WTC11 (cell line): ENCODE data around the gene UNC79. TPM values are rescaled to one million over a fixed set of nuclear protein-coding genes. Genes with fewer than 3 reads are reported as not detected.

ENCODE experiments used
- ATAC-seq: fragments of 200-7000 bp; cut with Tn5 transposase; 2 replicates; pipeline ENCODE4 v1.10.0; 2021; ENCODE audit warnings: mild to moderate bottlenecking, moderate library complexity
- CTCF ChIA-PET: fragments of 300-600 bp; sonication (Branson Sonifier 250); formaldehyde crosslinking; loops from one replicate; lab custom pipeline; 2021; ENCODE audit warnings: antibody characterized with exemption; lab: Charles Lee
- POLR2A ChIA-PET: fragments of 350-600 bp; sonication (Branson Sonifier 250); formaldehyde crosslinking; loops from one replicate; lab custom pipeline; 2021; ENCODE audit warnings: antibody characterized with exemption; lab: Charles Lee
- DNase-seq: peaks from one replicate; pipeline ENCODE4 v3.0.0; 2021; ENCODE audit warnings: low spot score
- H3K27ac Mint-ChIP-seq: 2 replicates; pipeline ENCODE4 v1.8.0; 2021; ENCODE audit warnings: mixed read lengths
- H3K27me3 Mint-ChIP-seq: 2 replicates; pipeline ENCODE4 v1.8.0; 2021; ENCODE audit warnings: low read depth, mild to moderate bottlenecking, moderate library complexity, mixed read lengths
- H3K36me3 Mint-ChIP-seq: 2 replicates; pipeline ENCODE4 v1.8.0; 2021; ENCODE audit warnings: mixed read lengths
- H3K4me1 Mint-ChIP-seq: 2 replicates; pipeline ENCODE4 v1.8.0; 2022; ENCODE audit warnings: mixed read lengths
- H3K4me3 Mint-ChIP-seq: 2 replicates; pipeline ENCODE4 v1.8.0; 2021; ENCODE audit warnings: mild to moderate bottlenecking, moderate library complexity, mixed read lengths
- H3K9me3 Mint-ChIP-seq: 2 replicates; pipeline ENCODE4 v1.8.0; 2021; ENCODE audit warnings: mixed read lengths
- ATF1 ChIP-seq: sonication (generic); formaldehyde crosslinking; IDR thresholded peaks from 2 replicates; pipeline ENCODE4 v1.8.1; 2023; ENCODE audit warnings: mild to moderate bottlenecking, moderate library complexity, missing genetic modification reagents
- ATF3 ChIP-seq: sonication (generic); formaldehyde crosslinking; conservative IDR thresholded peaks from 2 replicates; pipeline ENCODE4 v1.8.1; 2022; ENCODE audit warnings: mild to moderate bottlenecking, missing genetic modification reagents
- CREB1 ChIP-seq: sonication (generic); formaldehyde crosslinking; IDR thresholded peaks from 2 replicates; pipeline ENCODE4 v1.8.0; 2023; ENCODE audit warnings: mild to moderate bottlenecking, missing genetic modification reagents
- CTCF ChIP-seq: fragments of 200-600 bp; IDR thresholded peaks from 2 replicates; pipeline ENCODE4 v1.8.0; 2022; ENCODE audit warnings: antibody characterized with exemption
- EMX1 ChIP-seq: fragments of 250-450 bp; sonication (Bioruptor Pico); IDR thresholded peaks from 2 replicates; pipeline ENCODE4 v1.8.0; 2021; ENCODE audit warnings: mild to moderate bottlenecking
- HMGA2 ChIP-seq: fragments of 250-450 bp; sonication (Bioruptor Pico); IDR thresholded peaks from 2 replicates; pipeline ENCODE4 v1.4.0; 2021; ENCODE audit warnings: mild to moderate bottlenecking, moderate library complexity
- JAZF1 ChIP-seq: fragments of 250-450 bp; sonication (Bioruptor Pico); IDR thresholded peaks from 2 replicates; pipeline ENCODE4 v1.9.0; 2021; ENCODE audit warnings: moderate library complexity, mild to moderate bottlenecking, inconsistent platforms
- MXD4 ChIP-seq: fragments of 250-450 bp; sonication (Bioruptor Pico); IDR thresholded peaks from 2 replicates; pipeline ENCODE4 v1.8.0; 2021; ENCODE audit warnings: mild to moderate bottlenecking, moderate library complexity, borderline replicate concordance
- PRRX2 ChIP-seq: fragments of 250-450 bp; sonication (Bioruptor Pico); IDR thresholded peaks from 2 replicates; pipeline ENCODE4 v1.8.0; 2021; ENCODE audit warnings: mild to moderate bottlenecking
- TCF7 ChIP-seq: sonication (generic); formaldehyde crosslinking; IDR thresholded peaks from 2 replicates; pipeline ENCODE4 v1.8.0; 2022; ENCODE audit warnings: mild to moderate bottlenecking, low read depth, missing genetic modification reagents, moderate library complexity
- USF1 ChIP-seq: sonication (generic); formaldehyde crosslinking; IDR thresholded peaks from 2 replicates; pipeline ENCODE4 v1.8.0; 2022; ENCODE audit warnings: mild to moderate bottlenecking, missing genetic modification reagents
- USF2 ChIP-seq: sonication (generic); formaldehyde crosslinking; IDR thresholded peaks from 2 replicates; pipeline ENCODE4 v1.8.1; 2023; ENCODE audit warnings: mild to moderate bottlenecking, missing genetic modification reagents, moderate library complexity
- ZNF232 ChIP-seq: sonication (generic); formaldehyde crosslinking; IDR thresholded peaks from 2 replicates; pipeline ENCODE4 v1.8.0; 2022; ENCODE audit warnings: mild to moderate bottlenecking, missing genetic modification reagents
- ZNF396 ChIP-seq: fragments of 250-450 bp; sonication (Bioruptor Pico); IDR thresholded peaks from 2 replicates; pipeline ENCODE4 v1.8.0; 2021; ENCODE audit warnings: mild to moderate bottlenecking, moderate library complexity, borderline replicate concordance
- ZNF423 ChIP-seq: fragments of 250-450 bp; sonication (Bioruptor Pico); IDR thresholded peaks from 2 replicates; pipeline ENCODE4 v2.1.2; 2022; ENCODE audit warnings: mild to moderate bottlenecking, moderate library complexity
- ZNF512 ChIP-seq: sonication (generic); formaldehyde crosslinking; IDR thresholded peaks from 2 replicates; pipeline ENCODE4 v1.8.1; 2022; ENCODE audit warnings: missing genetic modification reagents, borderline replicate concordance
- ZNF671 ChIP-seq: fragments of 250-450 bp; sonication (Bioruptor Pico); IDR thresholded peaks from 2 replicates; pipeline ENCODE4 v1.8.0; 2021; ENCODE audit warnings: mild to moderate bottlenecking
- total RNA-seq: library from RNA; stranded (reverse); gene quantifications from 3 replicates; pipeline ENCODE4 v1.2.3, GENCODE V29; 2021
- TF ChIP-seq, protein P1 (sequence below): sonication (generic); formaldehyde crosslinking; IDR thresholded peaks from 2 replicates; pipeline ENCODE4 v1.8.0; 2022; ENCODE audit warnings: mild to moderate bottlenecking, missing genetic modification reagents
- TF ChIP-seq, protein P2 (sequence below): fragments of 250-450 bp; sonication (Bioruptor Pico); conservative IDR thresholded peaks from 2 replicates; pipeline ENCODE4 v1.9.0; 2021; ENCODE audit warnings: mild to moderate bottlenecking
- TF ChIP-seq, protein P3 (sequence below): fragments of 250-450 bp; sonication (Bioruptor Pico); IDR thresholded peaks from 2 replicates; pipeline ENCODE4 v1.8.0; 2021; ENCODE audit warnings: mild to moderate bottlenecking
- TF ChIP-seq, protein P4 (sequence below): fragments of 250-450 bp; sonication (Bioruptor Pico); IDR thresholded peaks from 2 replicates; pipeline ENCODE4 v1.9.0; 2021; ENCODE audit warnings: moderate library complexity, mild to moderate bottlenecking, inconsistent platforms, borderline replicate concordance

UNC79 gene
- total RNA-seq, 1 experiment from 2014 or later = 2.1 TPM

- Mint-ChIP-seq H3K9me3 (no peaks in the 10 kb centered on the region), H3K27ac (no peak overlapping the region), H3K36me3 (no peaks in the 10 kb centered on the region; the same call in 1 of the 2 replicates), H3K4me1 (peaks cover 15% of the 10 kb centered on the region), H3K27me3 (no peaks in the 10 kb centered on the region; the same call in 1 of the 2 replicates), H3K4me3 (no peak overlapping the region)
- TF ChIP-seq JAZF1 (CRISPR knock-in tag) (no peak), USF1 (no peak), ATF3 (CRISPR knock-in tag) (no peak), ZNF396 (CRISPR knock-in tag) (no peak), TCF7 (CRISPR knock-in tag) (no peak), ZNF512 (CRISPR knock-in tag) (no peak), HMGA2 (CRISPR knock-in tag) (no peak), PRRX2 (CRISPR knock-in tag) (no peak), EMX1 (CRISPR knock-in tag) (no peak), ZNF423 (no peak)
- TF ChIP-seq, protein P1, sequence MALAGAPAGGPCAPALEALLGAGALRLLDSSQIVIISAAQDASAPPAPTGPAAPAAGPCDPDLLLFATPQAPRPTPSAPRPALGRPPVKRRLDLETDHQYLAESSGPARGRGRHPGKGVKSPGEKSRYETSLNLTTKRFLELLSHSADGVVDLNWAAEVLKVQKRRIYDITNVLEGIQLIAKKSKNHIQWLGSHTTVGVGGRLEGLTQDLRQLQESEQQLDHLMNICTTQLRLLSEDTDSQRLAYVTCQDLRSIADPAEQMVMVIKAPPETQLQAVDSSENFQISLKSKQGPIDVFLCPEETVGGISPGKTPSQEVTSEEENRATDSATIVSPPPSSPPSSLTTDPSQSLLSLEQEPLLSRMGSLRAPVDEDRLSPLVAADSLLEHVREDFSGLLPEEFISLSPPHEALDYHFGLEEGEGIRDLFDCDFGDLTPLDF (CRISPR knock-in tag) = no peak
- TF ChIP-seq, protein P2, sequence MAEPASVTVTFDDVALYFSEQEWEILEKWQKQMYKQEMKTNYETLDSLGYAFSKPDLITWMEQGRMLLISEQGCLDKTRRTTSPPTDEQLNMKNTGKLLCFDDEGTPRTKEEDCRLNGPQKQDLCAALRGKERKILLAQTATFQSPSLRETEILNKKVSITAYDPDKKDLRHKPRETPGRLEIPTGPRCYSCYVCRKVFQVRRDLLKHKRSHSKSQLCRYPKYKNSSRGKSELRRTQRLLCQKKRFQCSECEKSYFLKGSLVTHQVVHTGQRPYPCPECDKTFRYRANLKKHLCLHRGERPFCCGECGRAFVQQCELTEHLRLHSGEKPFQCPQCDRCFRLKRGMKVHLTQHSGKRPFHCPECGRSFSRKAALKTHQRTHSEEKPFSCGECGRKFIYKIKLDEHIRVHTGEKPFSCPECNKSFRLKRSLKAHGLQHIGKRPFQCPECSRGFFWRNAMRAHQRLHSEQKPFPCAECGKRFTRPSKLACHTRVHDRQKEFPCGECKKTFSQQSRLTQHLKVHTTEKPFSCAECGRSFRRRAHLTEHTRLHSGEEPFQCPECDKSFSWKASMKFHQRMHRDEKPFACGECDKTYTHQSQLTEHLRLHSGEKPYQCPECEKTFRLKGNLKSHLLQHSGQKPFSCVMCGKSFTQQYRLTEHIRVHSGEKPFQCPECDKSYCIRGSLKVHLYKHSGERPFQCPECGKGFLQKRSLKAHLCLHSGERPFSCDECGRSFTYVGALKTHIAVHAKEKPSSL = no peak
- ATAC-seq (no peak), DNase-seq (no peak)
- ChIA-PET POLR2A (no interaction called here), CTCF (no interaction called here)
Measured at GRCh38 chr14:93676416-93676958, 245.7 kb downstream of the UNC79 start.

GRCh38 chr14:93682459-93682858 lies 251.7 kb downstream of the UNC79 start:
- Mint-ChIP-seq H3K27ac (no peak overlapping the region), H3K36me3 (no peaks in the 10 kb centered on the region)
- CTCF ChIA-PET = interaction anchor here (0.6 to 1.5 kb wide), 2 partner anchors 27 to 221 kb away, joined by 3 to 5 read pairs; no protein-coding TSS in a partner anchor
- no peak for TF ChIP-seq CREB1 (CRISPR knock-in tag)
- no peak for TF ChIP-seq MXD4
- TF ChIP-seq, protein P3, sequence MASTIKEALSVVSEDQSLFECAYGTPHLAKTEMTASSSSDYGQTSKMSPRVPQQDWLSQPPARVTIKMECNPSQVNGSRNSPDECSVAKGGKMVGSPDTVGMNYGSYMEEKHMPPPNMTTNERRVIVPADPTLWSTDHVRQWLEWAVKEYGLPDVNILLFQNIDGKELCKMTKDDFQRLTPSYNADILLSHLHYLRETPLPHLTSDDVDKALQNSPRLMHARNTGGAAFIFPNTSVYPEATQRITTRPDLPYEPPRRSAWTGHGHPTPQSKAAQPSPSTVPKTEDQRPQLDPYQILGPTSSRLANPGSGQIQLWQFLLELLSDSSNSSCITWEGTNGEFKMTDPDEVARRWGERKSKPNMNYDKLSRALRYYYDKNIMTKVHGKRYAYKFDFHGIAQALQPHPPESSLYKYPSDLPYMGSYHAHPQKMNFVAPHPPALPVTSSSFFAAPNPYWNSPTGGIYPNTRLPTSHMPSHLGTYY (CRISPR knock-in tag) = no peak
- TF ChIP-seq, protein P4, sequence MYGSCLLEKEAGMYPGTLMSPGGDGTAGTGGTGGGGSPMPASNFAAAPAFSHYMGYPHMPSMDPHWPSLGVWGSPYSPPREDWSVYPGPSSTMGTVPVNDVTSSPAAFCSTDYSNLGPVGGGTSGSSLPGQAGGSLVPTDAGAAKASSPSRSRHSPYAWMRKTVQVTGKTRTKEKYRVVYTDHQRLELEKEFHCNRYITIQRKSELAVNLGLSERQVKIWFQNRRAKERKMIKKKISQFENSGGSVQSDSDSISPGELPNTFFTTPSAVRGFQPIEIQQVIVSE (CRISPR knock-in tag) = no peak
- no peak for TF ChIP-seq PRRX2 (CRISPR knock-in tag)
- no peak for TF ChIP-seq CTCF
- TF ChIP-seq ZNF671 (CRISPR knock-in tag) = no peak
- no peak for TF ChIP-seq ZNF512 (CRISPR knock-in tag)
- no peak for TF ChIP-seq ATF1
- TF ChIP-seq ZNF232 (CRISPR knock-in tag) = no peak
- TF ChIP-seq USF2 (CRISPR knock-in tag) = no peak

More at GRCh38 chr14:93682459-93682858, 251.7 kb downstream of the UNC79 start:
- Mint-ChIP-seq H3K27me3 (0 out of 2 replicates have a peak, but pooled peaks cover 2% of the 10 kb centered on the region), H3K4me3 (no peak overlapping the region), H3K4me1 (peaks cover 44% of the 10 kb centered on the region), H3K9me3 (no peaks in the 10 kb centered on the region)
- no peak for ATAC-seq
- POLR2A ChIA-PET = no interaction called here
- no peak for DNase-seq
